Measurements from ENCODE around the gene CFAP99.
A peak's percentile ranks its signal among the peaks of the same experiment; 100 is the strongest.
"Not testable (repeated sequence)": the region's sequence is repeated elsewhere in the genome, so short reads cannot be mapped to it uniquely, and the experiment has no call there.

Gene CFAP99

DNA sequence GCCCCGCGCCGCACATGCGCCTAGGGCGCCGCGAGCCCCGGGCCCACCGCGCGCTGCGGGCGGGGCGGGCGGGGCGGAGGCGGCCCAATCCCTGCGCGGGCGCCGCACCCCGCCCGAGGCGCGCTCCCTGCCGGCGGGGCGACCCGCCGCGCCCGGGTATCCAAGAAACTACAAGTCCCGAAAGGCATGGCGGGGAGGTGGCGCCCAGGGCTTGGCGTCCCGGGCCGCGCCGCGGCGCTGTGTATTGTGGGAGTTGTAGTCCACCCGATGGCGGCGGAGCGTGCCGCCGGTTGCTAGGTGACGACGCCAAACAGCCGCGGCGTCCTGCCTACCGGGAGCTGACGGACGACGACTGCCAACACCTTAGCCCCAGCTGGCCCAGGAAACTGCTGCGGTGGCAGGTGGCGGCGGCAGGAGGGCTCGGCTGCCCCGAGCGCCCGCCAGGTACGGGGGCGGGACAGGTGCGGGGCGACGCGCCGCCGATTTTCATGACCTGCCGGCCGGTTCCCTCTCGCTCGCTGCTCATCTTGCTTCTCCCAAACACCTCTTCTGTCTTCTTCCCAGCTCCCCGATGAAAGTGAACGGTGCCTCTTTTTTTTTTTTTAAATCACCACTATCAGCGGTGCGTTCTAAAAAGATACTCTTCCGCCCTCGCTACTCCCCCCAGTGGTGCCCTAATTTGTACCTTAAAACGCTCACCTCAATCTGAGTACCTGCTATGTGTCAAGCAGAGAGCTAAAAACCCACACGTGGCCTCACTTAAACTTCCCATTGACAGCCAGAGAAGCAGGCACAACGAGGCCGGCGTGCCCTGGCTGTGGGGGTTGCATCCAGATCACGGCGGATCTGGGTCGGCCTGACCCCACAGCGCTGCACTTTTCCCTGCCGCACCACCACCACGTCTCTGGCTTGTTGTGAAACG, at the start of gene CFAP99:
TSS of gene CFAP99 (plus strand) at position 306 of the 922 bp plus-strand sequence.
- FAIRE-seq (no peak), DNase-seq (ENCODE audit: low spot score) (peak; percentile 84)

DNA sequence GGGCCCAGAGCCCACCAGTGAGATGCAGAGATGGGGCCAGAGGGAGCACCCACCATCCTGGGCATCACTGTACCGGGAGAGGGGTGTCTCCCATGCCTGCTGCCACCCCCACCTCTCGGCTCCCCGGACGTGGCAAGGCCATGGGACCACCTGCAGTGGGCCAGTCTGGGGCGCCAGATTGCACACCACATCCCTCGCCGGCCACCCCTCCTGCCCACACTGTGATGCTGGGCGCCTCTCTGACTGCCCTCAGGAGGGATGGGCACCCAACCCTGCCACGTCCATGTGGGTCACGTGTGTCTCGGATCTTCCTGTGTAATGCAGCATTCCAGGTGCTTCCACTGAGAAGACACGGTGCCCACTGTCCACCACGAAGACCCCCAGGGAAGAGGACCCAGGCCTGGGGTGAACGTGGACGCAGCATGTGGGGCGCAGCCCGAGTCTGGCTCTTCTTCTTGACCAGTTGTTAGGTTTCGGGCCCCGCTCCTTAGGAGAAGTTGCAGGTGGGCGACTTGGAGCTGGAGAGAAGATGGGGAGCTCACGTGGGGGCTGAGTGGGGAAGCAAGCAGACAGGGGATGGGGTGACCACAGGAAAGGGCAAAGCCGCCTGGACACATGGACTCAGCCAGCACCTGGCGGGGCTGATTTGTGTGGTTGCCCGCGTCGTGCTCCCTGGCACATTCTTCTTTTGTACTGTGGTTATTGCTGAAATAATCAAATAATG, 48.0 kb upstream of the CFAP99 start:
- FAIRE-seq (no peak), DNase-seq (ENCODE audit: low spot score) (no peak)

DNA sequence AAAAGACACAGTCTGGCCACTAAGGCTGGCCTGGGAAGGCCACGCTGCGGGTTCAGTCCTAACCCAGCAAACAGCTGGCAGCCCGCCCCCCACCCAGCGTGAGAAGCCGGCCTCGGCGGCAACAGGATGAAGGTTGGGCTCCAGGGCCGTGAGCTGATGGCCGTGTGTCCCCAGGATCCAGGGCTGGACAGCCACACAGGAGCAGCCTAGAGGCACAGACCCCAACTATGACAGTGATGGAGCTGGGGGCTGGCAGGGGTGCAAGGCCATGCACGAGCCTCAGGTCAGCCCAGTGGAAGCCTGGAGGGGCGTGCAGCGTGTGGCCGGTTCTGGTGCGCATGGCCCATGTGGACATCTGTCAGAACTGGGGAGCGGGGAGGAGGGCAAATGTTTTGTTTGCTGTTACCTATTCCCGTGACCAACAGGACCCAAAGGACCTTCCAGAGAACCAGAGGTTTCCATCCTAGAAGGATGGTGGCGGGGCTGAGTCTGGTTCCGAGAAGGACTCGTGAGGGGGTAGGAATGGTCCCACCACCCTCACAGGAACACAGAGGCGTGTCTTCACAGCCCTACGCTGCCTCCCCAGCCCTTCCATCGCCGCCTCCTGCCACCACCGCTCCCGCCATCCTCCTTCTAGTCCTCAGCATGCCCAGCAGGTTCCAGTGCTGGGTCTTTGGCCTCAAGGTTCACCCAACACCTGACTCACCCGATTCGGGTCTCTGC, 46.8 kb upstream of the CFAP99 start:
- no peak for DNase-seq (ENCODE audit: low spot score)
- FAIRE-seq, result no peak

DNA sequence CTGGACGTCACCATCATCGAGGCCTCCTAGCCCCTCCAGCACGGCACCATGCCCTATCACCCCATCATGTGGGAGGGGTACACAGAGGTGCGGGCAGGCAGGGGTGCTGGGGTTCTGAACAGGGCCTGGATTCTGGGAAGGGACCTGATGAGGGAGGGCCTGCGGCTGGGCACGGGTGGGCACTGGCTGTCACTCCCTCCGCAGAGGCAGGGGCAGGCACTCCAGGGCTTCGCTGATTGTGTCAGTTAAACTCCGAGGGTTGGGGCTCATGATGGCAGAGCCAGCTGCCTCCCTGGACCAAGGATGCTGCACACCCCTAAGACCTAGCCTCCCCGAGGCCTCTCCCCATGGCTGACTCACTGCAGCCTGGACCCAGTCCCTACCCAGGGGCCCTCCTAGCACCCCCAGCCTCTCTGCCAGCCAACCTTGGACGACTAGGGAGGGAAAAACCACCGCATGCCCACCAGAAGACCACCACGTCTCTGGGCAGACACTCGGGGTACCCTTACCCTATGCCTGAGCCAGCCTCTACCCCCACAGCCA, 46.2 kb upstream of the CFAP99 start:
- no peak for DNase-seq (ENCODE audit: low spot score)
- FAIRE-seq, result no peak

DNA sequence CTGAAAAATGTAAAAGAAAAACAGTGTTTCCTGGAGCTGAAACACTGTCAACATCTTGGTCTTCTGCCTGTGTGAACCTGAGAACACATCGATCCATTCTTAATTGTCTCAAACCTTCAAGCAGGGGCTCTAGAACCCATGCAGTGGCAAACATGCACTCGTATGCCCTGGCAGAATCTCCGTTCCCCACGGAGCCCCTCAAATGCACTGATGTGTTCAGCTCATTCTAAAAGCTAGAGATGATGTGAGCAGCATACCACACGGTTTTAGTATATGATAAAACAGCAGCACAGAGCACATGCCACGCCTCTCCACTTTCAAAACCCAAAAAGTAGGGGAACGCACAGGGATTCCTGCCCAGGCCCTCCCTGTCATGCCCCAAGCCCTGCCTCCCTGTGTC, 45.2 kb upstream of the CFAP99 start:
- DNase-seq (ENCODE audit: low spot score) (no peak), FAIRE-seq (no peak)

DNA sequence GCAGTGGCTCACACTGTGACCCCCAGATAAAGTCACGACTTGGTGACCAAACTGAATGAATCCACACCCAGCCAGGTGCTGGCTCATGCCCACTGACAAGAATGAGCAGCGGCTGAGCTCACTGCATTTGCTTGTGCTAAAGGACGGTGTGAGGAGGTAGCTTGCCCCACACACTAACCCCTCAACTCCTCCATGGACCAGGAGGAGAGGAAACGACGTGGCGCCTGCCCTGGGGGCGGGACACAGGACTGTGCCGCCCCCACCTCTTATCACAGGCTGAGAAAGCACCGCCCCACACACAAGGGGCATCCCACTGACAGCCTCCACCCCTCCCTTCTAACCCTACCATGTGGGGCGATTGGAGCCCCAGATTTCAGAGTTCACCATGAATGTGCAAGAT, 43.3 kb upstream of the CFAP99 start:
- DNase-seq (ENCODE audit: low spot score) (no peak), FAIRE-seq (no peak)

DNA sequence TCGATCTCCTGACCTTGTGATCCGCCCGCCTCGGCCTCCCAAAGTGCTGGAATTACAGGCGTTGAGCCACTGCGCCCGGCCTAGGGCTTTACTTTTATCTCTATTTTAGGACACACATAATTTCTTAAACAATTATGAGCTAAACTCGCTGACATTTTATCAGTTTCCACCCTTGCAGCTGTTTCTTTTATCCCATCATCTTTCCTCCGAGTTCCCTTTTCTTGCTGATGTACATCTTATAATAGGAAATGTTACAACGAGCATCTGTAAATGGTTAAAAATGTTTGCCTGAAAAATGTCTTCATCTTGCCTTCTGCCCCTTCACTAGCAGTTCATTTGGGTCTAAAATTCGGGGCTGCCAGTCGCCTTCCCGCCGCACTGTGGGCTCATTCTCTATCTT, 41.5 kb upstream of the CFAP99 start:
- FAIRE-seq (no peak), DNase-seq (ENCODE audit: low spot score) (no peak)

DNA sequence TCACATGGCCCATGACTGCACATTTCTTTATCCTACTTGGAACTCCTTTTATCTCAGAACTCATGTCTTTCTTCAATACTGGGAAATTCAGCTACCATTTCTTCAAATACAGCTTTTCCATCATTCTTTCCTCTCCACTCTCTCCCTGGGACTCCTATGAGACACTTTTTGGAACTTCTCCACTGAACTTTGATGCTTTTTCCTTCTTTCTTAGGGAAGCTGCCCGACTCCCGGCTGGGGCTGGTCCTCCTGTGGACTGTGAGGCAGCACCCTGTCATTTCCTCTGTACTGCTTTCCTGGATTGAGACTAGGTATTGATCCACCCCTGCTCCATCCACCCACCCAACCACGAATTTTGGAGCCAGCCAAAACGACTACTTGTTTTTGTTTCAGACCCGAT, 40.4 kb upstream of the CFAP99 start:
- FAIRE-seq, result no peak
- DNase-seq (ENCODE audit: low spot score), result no peak

DNA sequence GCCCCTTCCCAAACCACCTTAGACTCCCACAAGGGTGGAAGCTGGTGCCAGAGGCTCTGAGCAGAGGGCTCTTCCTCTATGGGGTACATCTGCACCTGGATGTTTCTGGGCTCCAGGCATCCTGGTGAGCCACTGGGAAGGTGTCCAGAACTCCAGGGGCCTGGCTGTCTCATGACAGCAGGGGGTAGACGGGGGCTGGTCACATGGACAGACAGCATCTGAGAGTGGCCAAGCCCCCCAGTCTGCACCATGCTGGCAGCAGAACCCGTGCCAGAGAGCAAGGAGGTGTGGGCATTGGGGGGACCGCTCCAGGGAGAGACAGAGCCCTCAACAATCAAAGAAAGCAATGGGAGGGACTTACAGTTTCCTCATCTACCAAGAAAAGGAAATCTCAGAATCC, 39.9 kb upstream of the CFAP99 start:
- DNase-seq (ENCODE audit: low spot score) (no peak), FAIRE-seq (no peak)

DNA sequence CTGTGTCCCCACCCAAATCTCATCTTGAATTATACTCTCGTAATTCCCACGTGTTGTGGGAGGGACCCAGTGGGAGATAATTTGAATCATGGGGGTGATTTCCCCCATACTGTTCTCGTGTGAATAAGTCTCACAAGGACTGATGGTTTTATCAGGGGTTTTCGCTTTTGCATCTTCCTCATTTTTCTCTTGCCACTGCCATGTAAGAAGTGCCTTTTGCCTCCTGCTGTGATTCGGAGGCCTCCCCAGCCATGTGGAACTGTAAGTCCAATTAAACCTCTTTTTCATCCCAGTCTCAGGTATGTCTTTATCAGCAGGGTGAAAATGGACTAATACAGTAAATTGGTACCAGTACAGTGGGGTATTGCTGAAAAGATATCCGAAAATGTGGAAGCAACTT, 38.2 kb upstream of the CFAP99 start:
- DNase-seq (ENCODE audit: low spot score), result not testable (repeated sequence)

DNA sequence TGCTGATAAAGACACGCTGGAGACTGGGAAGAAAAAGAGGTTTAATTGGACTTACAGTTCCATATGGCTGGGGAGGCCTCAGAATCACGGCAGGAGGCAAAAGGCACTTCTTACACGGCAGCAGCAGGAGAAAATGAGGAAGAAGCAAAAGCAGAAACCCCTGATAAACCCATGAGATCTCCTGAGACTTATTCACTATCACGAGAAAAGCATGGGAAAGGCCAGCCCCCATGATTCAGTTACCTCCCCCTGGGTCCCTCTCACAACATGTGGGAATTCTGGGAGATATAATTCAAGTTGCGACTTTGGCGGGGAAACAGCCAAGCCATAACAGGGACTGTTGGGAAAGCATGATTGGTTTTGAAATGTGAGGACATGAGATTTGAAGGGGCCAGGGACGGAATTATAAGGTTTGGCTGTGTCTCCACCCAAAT, 36.0 kb upstream of the CFAP99 start:
- not testable (repeated sequence) for FAIRE-seq; DNase-seq (ENCODE audit: low spot score)

More for the DNA sequence above, 38.2 kb upstream of the CFAP99 start:
- not testable (repeated sequence) for FAIRE-seq

DNA sequence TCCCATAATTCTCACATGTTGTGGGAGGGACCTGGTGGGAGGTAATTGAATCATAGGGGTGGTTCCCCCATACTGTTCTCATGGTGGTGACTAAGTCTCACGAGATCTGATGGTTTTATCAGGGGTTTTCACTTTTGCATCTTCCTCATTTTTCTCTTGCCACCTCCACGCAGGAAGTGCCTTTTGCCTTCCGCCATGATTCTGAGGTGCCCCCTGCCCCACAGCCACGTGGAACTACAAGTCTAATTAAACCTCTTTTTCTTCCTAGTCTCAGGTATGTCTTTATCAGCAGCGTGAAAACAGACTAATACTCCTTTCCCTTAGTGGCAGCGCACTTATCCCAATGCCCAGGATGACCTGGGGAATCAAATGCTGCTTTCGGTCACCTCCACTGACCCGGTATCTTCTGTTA, 35.5 kb upstream of the CFAP99 start:
- FAIRE-seq; DNase-seq (ENCODE audit: low spot score): not testable (repeated sequence)

DNA sequence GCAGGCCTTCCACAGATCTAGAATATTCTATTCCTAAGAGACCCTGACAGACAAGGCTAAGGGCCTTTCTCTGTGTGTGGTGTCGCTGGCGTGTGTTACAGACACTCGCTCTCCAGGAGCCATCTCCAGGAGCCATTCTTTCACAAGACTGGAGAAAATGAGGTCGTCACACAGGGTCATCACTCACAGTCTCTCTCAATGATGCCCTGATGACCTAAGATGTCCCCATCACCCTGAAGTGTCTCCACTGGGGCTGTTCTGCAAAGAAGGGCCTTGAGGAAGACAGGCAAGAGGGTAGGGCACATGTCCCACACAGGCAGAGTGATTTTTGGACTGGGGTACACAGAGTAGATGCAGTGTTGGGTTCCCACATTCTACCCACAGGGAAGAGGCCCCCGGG, 35.0 kb upstream of the CFAP99 start:
- DNase-seq (ENCODE audit: low spot score), result no peak
- FAIRE-seq, result no peak

DNA sequence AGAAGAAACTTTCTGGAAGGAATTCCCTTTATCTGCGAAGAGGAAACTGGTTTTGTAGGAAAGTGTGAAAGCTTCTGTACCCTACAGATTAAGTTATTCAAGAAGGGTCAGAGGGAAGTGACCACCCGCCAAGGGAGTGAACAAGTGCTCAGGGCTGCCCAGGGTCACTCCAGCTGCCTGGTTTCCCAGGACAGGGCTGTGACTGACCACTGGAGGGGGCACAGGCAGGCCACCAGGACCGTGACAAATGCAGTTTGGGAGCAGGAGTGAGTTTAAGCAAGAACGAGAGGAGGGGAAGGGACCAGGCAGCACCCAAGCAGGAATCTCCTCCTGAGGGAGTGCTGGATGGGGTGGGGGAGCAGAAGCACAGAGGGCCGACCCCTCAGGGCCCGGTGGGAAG, 34.5 kb upstream of the CFAP99 start:
- no peak for DNase-seq (ENCODE audit: low spot score)
- FAIRE-seq, result no peak

DNA sequence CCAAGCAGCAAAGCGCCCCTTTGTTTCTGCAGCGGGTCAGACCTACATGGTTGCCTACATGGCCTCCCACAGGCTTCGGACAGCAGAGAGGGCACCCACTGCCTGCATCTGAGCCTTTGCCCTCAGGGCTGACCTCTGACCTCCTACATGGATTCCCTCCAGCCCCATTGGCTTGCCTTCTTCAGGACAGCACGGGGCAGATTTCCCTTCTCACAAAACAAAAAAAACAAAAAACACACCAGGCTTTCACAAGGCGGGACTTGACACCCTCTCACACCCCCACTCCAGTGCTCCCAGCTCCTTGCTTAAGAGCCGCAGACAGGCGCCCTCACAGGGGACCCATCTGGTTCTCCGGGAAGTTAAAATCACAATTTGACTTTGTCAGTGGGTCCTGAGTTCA, 33.2 kb upstream of the CFAP99 start:
- FAIRE-seq (no peak), DNase-seq (ENCODE audit: low spot score) (no peak)

DNA sequence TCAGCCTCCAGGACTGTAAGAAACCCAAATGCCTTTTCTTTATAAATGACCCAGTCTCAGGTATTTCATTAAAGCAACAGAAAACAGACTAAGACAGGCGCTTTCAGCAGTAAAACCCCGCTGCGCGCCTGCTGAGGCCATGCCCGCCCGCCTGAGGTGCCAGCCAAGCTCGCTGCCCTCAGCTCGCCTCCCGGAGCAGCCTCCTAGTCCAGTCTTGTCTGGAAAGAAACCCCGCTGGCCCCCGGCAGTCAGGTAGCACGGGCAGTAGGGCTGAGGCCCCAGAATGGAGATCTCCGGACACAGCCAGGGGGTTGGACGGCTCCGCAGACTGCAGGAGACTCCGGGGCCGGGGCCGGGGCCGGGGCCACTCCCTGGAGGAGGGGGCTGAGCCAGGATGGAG, 32.0 kb upstream of the CFAP99 start:
- no peak for DNase-seq (ENCODE audit: low spot score)
- FAIRE-seq, result no peak

DNA sequence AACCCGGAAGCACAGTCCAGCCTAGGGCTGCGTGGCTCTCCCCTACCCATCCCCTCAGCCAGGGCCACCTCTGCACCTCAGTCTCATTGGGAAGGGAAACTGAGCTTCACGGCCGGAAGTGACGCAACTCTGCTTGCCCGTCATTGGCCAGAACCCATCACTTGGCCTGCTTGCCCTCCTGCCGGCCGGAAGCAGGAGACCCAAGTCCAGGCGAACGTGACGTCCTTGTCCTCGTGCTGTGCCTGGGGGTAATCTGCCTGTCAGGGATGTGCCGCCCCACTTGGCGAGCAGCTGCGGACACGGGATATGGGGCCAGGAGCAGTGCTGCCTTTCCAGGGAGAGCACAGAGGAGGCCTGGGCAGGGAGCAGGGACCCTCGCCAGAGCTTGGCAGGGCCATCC, 31.5 kb upstream of the CFAP99 start:
- no peak for DNase-seq (ENCODE audit: low spot score)
- FAIRE-seq, result no peak

DNA sequence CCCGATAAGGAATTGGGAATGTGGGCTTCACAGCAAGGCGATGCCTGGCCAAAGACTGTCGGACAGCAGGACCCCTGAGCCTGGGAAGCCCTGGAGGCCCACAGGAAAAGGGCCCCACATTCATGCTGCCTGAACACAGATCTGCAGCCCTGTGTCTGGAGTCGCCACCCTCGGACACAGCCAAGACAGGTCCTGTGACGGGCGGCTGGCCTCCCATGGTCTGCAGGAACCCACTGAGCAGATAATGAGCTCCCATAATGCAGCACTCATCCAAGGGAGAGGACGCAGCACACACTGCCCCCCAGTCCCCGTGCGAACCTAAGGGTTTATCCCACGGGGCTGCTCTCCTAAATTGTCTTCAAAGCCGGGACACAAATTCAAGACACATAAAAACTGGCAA, 30.9 kb upstream of the CFAP99 start:
- FAIRE-seq (no peak), DNase-seq (ENCODE audit: low spot score) (no peak)

DNA sequence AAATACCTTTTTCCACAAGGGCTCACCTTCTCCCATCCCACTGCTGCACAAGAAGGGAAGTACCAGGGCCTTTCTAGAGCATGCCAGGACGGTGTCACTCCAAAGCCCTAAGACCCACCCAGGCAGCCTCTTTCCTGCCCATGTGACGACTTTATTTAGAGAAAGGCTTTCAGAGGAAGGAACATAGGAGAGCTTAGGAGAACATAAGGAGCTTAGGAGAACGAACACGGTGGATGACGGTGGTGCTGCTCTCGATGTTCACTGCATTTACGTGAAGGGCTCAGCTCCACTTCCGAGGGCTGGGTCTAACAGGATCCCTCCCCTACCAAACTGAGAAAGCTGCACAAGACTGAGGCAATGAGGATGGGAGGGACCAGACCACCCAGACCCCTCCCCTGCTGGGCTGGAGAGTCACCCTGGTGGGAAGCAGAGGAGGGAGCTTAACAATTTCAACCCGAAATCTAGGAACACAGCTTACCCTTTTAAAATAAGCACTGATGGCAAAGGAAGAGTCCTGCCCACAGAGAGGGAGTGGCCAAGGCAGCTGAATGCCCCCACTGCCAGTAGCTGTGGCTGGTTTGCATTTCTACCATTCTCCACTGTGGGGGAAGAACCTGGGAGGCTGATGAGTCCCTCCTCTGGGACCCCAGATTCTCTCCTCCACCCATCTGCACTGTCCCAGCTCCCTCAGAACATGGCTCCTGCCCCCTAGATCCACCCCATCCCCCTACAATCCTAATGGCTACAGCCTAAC, 30.1 kb upstream of the CFAP99 start:
- no peak for DNase-seq (ENCODE audit: low spot score)
- no peak for FAIRE-seq

DNA sequence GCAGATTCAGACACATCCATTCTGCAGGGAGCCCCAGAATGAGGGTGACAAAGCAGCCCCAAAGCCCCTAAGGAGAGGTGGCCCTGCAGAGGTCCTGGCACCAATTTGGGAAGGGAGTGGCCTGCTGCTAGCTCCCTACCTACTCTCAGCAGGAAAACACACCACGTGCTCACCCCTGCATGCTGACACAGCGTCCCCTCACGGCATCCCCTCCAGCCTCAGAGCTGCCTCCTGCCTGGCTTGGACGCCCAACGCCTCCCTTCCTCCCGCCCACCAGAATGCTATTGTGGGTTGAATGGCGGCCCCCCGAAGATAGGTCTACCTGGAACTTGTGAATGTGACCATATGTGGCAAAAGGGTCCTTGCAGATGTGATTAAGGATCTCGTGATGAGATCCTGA, 29.1 kb upstream of the CFAP99 start:
- no peak for FAIRE-seq
- no peak for DNase-seq (ENCODE audit: low spot score)

DNA sequence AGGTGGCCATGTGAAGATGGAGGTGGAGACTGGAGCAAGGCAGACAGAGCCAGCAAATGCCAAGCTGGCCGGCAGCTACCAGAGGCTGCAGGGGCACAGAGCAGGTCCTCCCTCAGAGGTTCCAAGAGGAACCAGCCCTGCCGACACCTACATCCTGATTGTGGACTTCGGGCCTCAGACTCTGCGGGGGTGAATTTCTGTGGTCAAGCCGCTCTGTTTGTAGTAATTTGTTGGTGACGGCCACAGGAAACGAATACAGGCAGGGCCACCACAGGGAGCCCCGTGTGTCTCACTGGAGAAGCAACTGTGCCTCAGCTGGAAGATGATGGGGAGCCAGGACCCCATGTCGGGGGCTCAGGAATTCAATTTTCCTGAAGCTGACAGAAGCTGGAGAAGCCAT, 28.6 kb upstream of the CFAP99 start:
- FAIRE-seq (no peak), DNase-seq (ENCODE audit: low spot score) (peak; percentile 12)

Data from RCC 7860 (cell line).